Ishikawa (cell line): Measurements from ENCODE around the gene PRICKLE3.

Experiments
- CEBPB ChIP-seq: IDR thresholded peaks from 2 replicates; pipeline ENCODE4 v1.6.1; 2012
- CREB1 ChIP-seq: IDR thresholded peaks from 2 replicates; pipeline ENCODE4 v1.6.1; 2012; ENCODE audit warnings: low read depth
- EGR1 ChIP-seq: IDR thresholded peaks from 2 replicates; pipeline ENCODE4 v1.6.1; 2012
- EP300 ChIP-seq: IDR thresholded peaks from 2 replicates; pipeline ENCODE4 v1.6.1; 2012; ENCODE audit warnings: borderline replicate concordance
- FOXM1 ChIP-seq: IDR thresholded peaks from 2 replicates; pipeline ENCODE4 v1.6.1; 2012; ENCODE audit warnings: low read depth, borderline replicate concordance
- NFIC ChIP-seq: IDR thresholded peaks from 2 replicates; pipeline ENCODE4 v1.6.1; 2012
- RAD21 ChIP-seq: IDR thresholded peaks from 2 replicates; pipeline ENCODE4 v1.6.1; 2012; ENCODE audit warnings: low read depth
- TAF1 ChIP-seq: IDR thresholded peaks from 2 replicates; pipeline ENCODE4 v1.6.1; 2012; ENCODE audit warnings: low read depth, mild to moderate bottlenecking
- TCF12 ChIP-seq: IDR thresholded peaks from 2 replicates; pipeline ENCODE4 v1.6.1; 2012; ENCODE audit warnings: low read depth
- TEAD4 ChIP-seq: IDR thresholded peaks from 2 replicates; pipeline ENCODE4 v1.6.1; 2012
- YY1 ChIP-seq: IDR thresholded peaks from 2 replicates; pipeline ENCODE4 v1.6.1; 2012; ENCODE audit warnings: low read depth
- ZBTB7A ChIP-seq: IDR thresholded peaks from 2 replicates; pipeline ENCODE4 v1.6.1; 2012; ENCODE audit warnings: low read depth
- TF ChIP-seq, protein P1 (sequence below): IDR thresholded peaks from 2 replicates; pipeline ENCODE4 v1.6.1; 2012
- TF ChIP-seq, protein P2 (sequence below): IDR thresholded peaks from 2 replicates; pipeline ENCODE4 v1.6.1; 2012; ENCODE audit warnings: low read depth, mild to moderate bottlenecking
- TF ChIP-seq, protein P3 (sequence below): IDR thresholded peaks from 2 replicates; pipeline ENCODE4 v1.6.1; 2012

PRICKLE3 gene

DNA sequence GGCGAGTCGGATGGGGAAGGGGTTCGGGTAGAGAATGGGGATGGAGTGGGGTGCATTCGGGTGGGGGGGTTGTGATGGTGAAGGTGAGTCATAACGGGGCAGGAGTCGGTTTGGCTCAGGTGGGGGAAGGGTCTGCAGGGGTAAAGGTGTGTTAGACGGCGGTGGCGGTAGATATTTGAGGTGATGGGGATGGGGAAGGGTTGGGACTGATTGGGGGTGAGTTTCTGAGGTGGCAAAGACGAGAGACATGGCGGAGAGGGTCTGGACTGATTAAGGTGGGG is 13.1 kb upstream of the PRICKLE3 start:
- TF ChIP-seq ZBTB7A (no peak), EP300 (no peak), TAF1 (no peak), NFIC (no peak), RAD21 (no peak), EGR1 (no peak), CREB1 (no peak), FOXM1 (no peak), YY1 (no peak), TCF12 (no peak), CEBPB (no peak), TEAD4 (no peak)
- TF ChIP-seq, protein P1, sequence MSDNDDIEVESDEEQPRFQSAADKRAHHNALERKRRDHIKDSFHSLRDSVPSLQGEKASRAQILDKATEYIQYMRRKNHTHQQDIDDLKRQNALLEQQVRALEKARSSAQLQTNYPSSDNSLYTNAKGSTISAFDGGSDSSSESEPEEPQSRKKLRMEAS: no peak
- TF ChIP-seq, protein P2, sequence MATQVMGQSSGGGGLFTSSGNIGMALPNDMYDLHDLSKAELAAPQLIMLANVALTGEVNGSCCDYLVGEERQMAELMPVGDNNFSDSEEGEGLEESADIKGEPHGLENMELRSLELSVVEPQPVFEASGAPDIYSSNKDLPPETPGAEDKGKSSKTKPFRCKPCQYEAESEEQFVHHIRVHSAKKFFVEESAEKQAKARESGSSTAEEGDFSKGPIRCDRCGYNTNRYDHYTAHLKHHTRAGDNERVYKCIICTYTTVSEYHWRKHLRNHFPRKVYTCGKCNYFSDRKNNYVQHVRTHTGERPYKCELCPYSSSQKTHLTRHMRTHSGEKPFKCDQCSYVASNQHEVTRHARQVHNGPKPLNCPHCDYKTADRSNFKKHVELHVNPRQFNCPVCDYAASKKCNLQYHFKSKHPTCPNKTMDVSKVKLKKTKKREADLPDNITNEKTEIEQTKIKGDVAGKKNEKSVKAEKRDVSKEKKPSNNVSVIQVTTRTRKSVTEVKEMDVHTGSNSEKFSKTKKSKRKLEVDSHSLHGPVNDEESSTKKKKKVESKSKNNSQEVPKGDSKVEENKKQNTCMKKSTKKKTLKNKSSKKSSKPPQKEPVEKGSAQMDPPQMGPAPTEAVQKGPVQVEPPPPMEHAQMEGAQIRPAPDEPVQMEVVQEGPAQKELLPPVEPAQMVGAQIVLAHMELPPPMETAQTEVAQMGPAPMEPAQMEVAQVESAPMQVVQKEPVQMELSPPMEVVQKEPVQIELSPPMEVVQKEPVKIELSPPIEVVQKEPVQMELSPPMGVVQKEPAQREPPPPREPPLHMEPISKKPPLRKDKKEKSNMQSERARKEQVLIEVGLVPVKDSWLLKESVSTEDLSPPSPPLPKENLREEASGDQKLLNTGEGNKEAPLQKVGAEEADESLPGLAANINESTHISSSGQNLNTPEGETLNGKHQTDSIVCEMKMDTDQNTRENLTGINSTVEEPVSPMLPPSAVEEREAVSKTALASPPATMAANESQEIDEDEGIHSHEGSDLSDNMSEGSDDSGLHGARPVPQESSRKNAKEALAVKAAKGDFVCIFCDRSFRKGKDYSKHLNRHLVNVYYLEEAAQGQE: no peak
- TF ChIP-seq, protein P3, sequence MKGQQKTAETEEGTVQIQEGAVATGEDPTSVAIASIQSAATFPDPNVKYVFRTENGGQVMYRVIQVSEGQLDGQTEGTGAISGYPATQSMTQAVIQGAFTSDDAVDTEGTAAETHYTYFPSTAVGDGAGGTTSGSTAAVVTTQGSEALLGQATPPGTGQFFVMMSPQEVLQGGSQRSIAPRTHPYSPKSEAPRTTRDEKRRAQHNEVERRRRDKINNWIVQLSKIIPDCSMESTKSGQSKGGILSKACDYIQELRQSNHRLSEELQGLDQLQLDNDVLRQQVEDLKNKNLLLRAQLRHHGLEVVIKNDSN: no peak

DNA sequence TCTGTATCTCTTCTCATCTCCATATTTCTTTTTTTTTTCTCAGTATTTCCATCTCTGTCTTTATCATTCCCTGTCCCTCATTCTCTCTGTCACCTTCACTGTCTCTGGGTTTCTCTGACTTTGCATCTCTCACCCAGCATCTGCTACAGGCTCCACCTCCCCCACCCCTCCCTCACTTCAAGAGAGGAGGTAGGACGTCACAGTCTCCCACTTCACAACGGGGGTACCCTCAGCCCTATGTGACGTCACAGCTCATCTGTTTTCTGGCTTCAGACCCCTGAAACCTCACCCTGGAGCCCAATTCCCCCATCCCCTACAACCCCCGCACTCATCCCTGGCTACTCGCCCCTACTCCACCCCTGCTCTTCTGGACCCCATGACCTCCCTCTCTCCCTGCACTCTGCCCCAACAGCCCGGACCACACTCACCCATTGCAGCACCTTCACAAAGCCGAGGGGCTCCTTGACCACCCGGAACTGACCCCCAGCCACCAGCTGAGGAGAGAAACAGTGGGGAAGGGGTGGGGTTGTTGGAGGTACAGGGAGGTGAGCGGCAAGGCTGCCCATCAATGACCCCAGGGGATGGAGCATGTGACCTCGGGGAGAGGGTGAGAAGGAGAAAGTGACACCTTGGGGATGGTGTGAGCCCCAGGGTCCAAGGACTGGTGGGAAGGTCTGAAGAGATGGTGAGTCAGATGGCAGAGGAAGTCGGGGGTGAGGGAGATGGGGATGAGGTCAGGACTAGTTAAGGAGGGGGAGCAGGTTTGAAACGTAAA is 12.6 kb upstream of the PRICKLE3 start:
- TF ChIP-seq, protein P2: no peak
- TF ChIP-seq EP300 (no peak), ZBTB7A (no peak), CREB1 (no peak), TAF1 (no peak), TCF12 (no peak), EGR1 (no peak), RAD21 (no peak), CEBPB (no peak), FOXM1 (no peak), YY1 (no peak), NFIC (no peak), TEAD4 (no peak)
- TF ChIP-seq, protein P3: no peak
- TF ChIP-seq, protein P1: no peak

DNA sequence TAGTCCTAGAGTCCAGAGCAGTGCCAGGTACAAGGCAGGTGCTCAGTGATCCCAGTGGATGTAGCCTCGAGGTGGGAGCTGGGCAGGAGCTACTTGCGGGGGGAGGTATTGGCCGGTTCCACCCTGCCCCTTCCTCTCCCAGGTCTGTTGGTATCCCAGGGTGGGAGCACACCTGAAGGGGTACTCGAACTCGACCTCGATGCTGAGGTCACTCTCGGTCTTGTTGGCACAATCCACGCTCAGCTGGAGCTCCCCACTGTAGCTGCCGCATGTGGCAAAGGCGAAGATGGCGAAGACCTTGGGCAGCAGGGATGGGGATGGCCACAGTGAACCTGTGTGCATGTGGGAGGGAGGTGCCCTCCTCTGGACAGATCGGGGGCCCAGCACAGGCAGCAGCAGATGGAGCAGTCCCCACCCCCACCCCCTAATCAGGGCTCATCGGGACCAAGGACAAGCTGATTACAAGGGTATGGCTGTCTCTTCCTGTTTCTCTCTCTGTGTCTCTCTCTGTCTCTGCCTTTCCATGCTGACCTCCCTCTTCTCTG is 11.4 kb upstream of the PRICKLE3 start:
- TF ChIP-seq, protein P3: no peak
- no peak for TF ChIP-seq TEAD4
- TF ChIP-seq CEBPB: no peak
- no peak for TF ChIP-seq TCF12
- no peak for TF ChIP-seq EP300
- TF ChIP-seq TAF1: no peak
- TF ChIP-seq EGR1: no peak
- TF ChIP-seq YY1: no peak
- TF ChIP-seq, protein P1: no peak
- no peak for TF ChIP-seq FOXM1
- no peak for TF ChIP-seq RAD21
- TF ChIP-seq ZBTB7A: no peak
- TF ChIP-seq, protein P2: no peak
- TF ChIP-seq CREB1: no peak
- TF ChIP-seq NFIC: no peak
